HCT116 (cell line): Measurements from ENCODE around the gene CFAP53. TPM values are rescaled to one million over a fixed set of nuclear protein-coding genes. Genes with fewer than 3 reads are reported as not detected.

Experiments
- ATAC-seq: fragments of 200-7000 bp; cut with Tn5 transposase; 2 replicates; pipeline ENCODE4 v1.9.1; 2020; ENCODE audit warnings: mild to moderate bottlenecking, moderate library complexity
- BruUV-seq: library from RNA; stranded (reverse); fragments of 400-500 nt; replicated peaks from 2 replicates; lab custom pipeline; 2021; lab: Mats Ljungman, UMichigan
- CTCF ChIA-PET: fragments of 300-600 bp; sonication (Branson Sonifier 250); formaldehyde crosslinking; loops from one replicate; lab custom pipeline; 2021; ENCODE audit warnings: antibody characterized with exemption; lab: Charles Lee
- POLR2A ChIA-PET: fragments of 300-600, 350-600 bp; sonication (Branson Sonifier 250); formaldehyde crosslinking; loops from one replicate; lab custom pipeline; 2021; ENCODE audit warnings: antibody characterized with exemption; lab: Charles Lee
- RAD21 ChIA-PET, 2 experiments: fragments of 300-600 bp; sonication (Branson Sonifier 250); formaldehyde crosslinking; loops; one replicate each; lab custom pipeline; 2023; ENCODE audit warnings: low total read pairs in 2 of 2; ENCODE audit not compliant: uncharacterized antibody in 2 of 2, unreplicated experiment in 2 of 2, low non-redundant PET in 1 of 2; lab: Charles Lee
- DNase-seq: peaks from one replicate; pipeline ENCODE4 v3.0.0-alpha.2; 2010; ENCODE audit warnings: low read depth, low spot score
- H2AFZ ChIP-seq: fragments of 200-600 bp; shearing (Covaris generic), sonication (generic); 2 replicates; pipeline ENCODE4 v1.6.1; 2017; ENCODE audit warnings: low read depth, mixed run types, mixed read lengths, antibody characterized with exemption, low read length; ENCODE audit not compliant: poor library complexity, severe bottlenecking
- H3K27ac ChIP-seq: 2 replicates; pipeline ENCODE4 v1.5.1; 2012; ENCODE audit warnings: low read depth, low read length
- H3K27me3 ChIP-seq: fragments of 200-600 bp; sonication (generic); 2 replicates; pipeline ENCODE4 v1.6.1; 2016; ENCODE audit warnings: mixed run types, low read length, mixed read lengths; ENCODE audit not compliant: insufficient read depth
- H3K36me3 ChIP-seq, 2 experiments: fragments of 200-500 bp in 1 of 2; fragments of 200-600 bp in 1 of 2; sonication (Bioruptor generic) in 1 of 2; sonication (generic) in 1 of 2; 2 replicates each; pipeline versions ENCODE4 v1.5.1 to v1.6.1; 2014 to 2016; ENCODE audit warnings: low read length in 2 of 2, inconsistent platforms in 1 of 2, mixed read lengths in 1 of 2, mixed run types in 1 of 2; ENCODE audit not compliant: insufficient read depth in 2 of 2, control insufficient read depth in 1 of 2
- H3K4me1 ChIP-seq, 2 experiments: fragments of 200-600 bp in 1 of 2; sonication (generic) in 1 of 2; 2 replicates each; pipeline versions ENCODE4 v1.5.1 to v1.6.1; 2012 to 2017; ENCODE audit warnings: low read length in 2 of 2, inconsistent platforms in 1 of 2, mild to moderate bottlenecking in 1 of 2, mixed read lengths in 1 of 2, mixed run types in 1 of 2, moderate library complexity in 1 of 2; ENCODE audit not compliant: insufficient read depth in 2 of 2, control insufficient read depth in 1 of 2
- H3K4me2 ChIP-seq: fragments of 200-600 bp; sonication (generic); 2 replicates; pipeline ENCODE4 v1.6.1; 2017; ENCODE audit warnings: mixed run types, low read length, mixed read lengths
- H3K4me3 ChIP-seq, 2 experiments: fragments of 200-600 bp in 1 of 2; sonication (generic) in 1 of 2; replicated peaks in 1 of 2; 2 replicates each; pipeline ENCODE4 v1.5.1; 2011 to 2016; ENCODE audit warnings: low read length in 2 of 2, control low read depth in 1 of 2, low read depth in 1 of 2, mild to moderate bottlenecking in 1 of 2, mixed read lengths in 1 of 2, mixed run types in 1 of 2
- H3K79me2 ChIP-seq: fragments of 200-600 bp; sonication (generic); 2 replicates; pipeline ENCODE4 v1.6.1; 2017; ENCODE audit warnings: mild to moderate bottlenecking, mixed run types, low read length, moderate library complexity, mixed read lengths; ENCODE audit not compliant: insufficient read depth
- H3K9ac ChIP-seq: fragments of 200-600 bp; sonication (generic); 2 replicates; pipeline ENCODE4 v1.6.1; 2016; ENCODE audit warnings: low read length, mixed read lengths
- H3K9me2 ChIP-seq: fragments of 200-600 bp; sonication (generic), shearing (Covaris generic); 2 replicates; pipeline ENCODE4 v1.6.1; 2017; ENCODE audit warnings: mixed run types, mild to moderate bottlenecking, moderate library complexity; ENCODE audit not compliant: insufficient read depth
- H3K9me3 ChIP-seq, 2 experiments: fragments of 200-500 bp in 1 of 2; fragments of 200-600 bp in 1 of 2; sonication (Bioruptor generic) in 1 of 2; sonication (generic) in 1 of 2; 2 replicates each; pipeline ENCODE4 v1.6.1; 2014 to 2017; ENCODE audit warnings: low read length in 2 of 2, mixed read lengths in 2 of 2, inconsistent platforms in 1 of 2, low read depth in 1 of 2, mild to moderate bottlenecking in 1 of 2, mixed run types in 1 of 2, moderate library complexity in 1 of 2; ENCODE audit not compliant: control insufficient read depth in 1 of 2, insufficient read depth in 1 of 2
- H4K20me1 ChIP-seq: fragments of 200-600 bp; sonication (generic), shearing (Covaris generic); 2 replicates; pipeline ENCODE4 v1.6.1; 2017; ENCODE audit warnings: mixed run types, mild to moderate bottlenecking, moderate library complexity; ENCODE audit not compliant: insufficient read depth
- ATF3 ChIP-seq: IDR thresholded peaks from 2 replicates; pipeline ENCODE4 v1.6.1; 2012
- CEBPB ChIP-seq: IDR thresholded peaks from 2 replicates; pipeline ENCODE4 v1.6.1; 2012; ENCODE audit warnings: low read depth
- CTCF ChIP-seq, 3 experiments: fragments of 200-600 bp in 1 of 3; sonication (generic) in 1 of 3; IDR thresholded peaks in 2 of 3; conservative IDR thresholded peaks in 1 of 3; 2 replicates each; pipeline ENCODE4 v1.5.1; 2012 to 2017; ENCODE audit warnings: low read depth in 2 of 3, low read length in 2 of 3, antibody characterized with exemption in 1 of 3, borderline replicate concordance in 1 of 3, control low read depth in 1 of 3, mild to moderate bottlenecking in 1 of 3, mixed read lengths in 1 of 3, mixed run types in 1 of 3, moderate library complexity in 1 of 3; ENCODE audit not compliant: insufficient read depth in 1 of 3
- EGR1 ChIP-seq: IDR thresholded peaks from 2 replicates; pipeline ENCODE4 v1.6.1; 2012; ENCODE audit warnings: low read depth
- EZH2 ChIP-seq: fragments of 200-600 bp; sonication (generic); IDR thresholded peaks from 2 replicates; pipeline ENCODE4 v1.6.1; 2017; ENCODE audit warnings: antibody characterized with exemption, mixed run types
- EZH2phosphoT487 ChIP-seq: fragments of 200-600 bp; IDR thresholded peaks from 2 replicates; pipeline ENCODE4 v1.6.1; 2018; ENCODE audit warnings: antibody characterized with exemption, borderline replicate concordance
- FOSL1 ChIP-seq: IDR thresholded peaks from 2 replicates; pipeline ENCODE4 v1.6.1; 2012; ENCODE audit warnings: low read depth
- JUND ChIP-seq: IDR thresholded peaks from 2 replicates; pipeline ENCODE4 v1.6.1; 2012
- POLR2A ChIP-seq: IDR thresholded peaks from 2 replicates; pipeline ENCODE4 v1.7.0; 2011; ENCODE audit warnings: borderline replicate concordance; ENCODE audit not compliant: insufficient read depth, insufficient read length; ENCODE audit errors: extremely low read depth
- RAD21 ChIP-seq: IDR thresholded peaks from 2 replicates; pipeline ENCODE4 v1.6.1; 2012; ENCODE audit warnings: low read depth, mild to moderate bottlenecking
- REST ChIP-seq: IDR thresholded peaks from 2 replicates; pipeline ENCODE4 v1.6.1; 2012; ENCODE audit warnings: low read depth
- SIN3A ChIP-seq: IDR thresholded peaks from 2 replicates; pipeline ENCODE4 v1.6.1; 2012; ENCODE audit warnings: low read depth
- SP1 ChIP-seq: IDR thresholded peaks from 2 replicates; pipeline ENCODE4 v1.6.1; 2012; ENCODE audit warnings: low read depth
- SRF ChIP-seq: IDR thresholded peaks from 2 replicates; pipeline ENCODE4 v1.6.1; 2012; ENCODE audit warnings: low read depth
- TCF7L2 ChIP-seq: IDR thresholded peaks from 2 replicates; pipeline ENCODE4 v1.7.0; 2011; ENCODE audit warnings: borderline replicate concordance, inconsistent platforms; ENCODE audit not compliant: insufficient read depth, insufficient read length; ENCODE audit errors: extremely low read depth
- ZBTB33 ChIP-seq: IDR thresholded peaks from 2 replicates; pipeline ENCODE4 v1.6.1; 2011; ENCODE audit warnings: mild to moderate bottlenecking, low read length, moderate library complexity; ENCODE audit not compliant: insufficient replicate concordance; ENCODE audit errors: extremely low read depth
- ZFX ChIP-seq: fragments of 450-650 bp; IDR thresholded peaks from 2 replicates; pipeline ENCODE4 v1.6.1; 2017
- ZNF274 ChIP-seq: fragments of 200-500 bp; sonication (Bioruptor generic); IDR thresholded peaks from 2 replicates; pipeline ENCODE4 v1.6.1; 2014; ENCODE audit warnings: mild to moderate bottlenecking, low read depth, low read length, inconsistent platforms
- intact Hi-C: fragments of 100-400 bp; cut with micrococcal nuclease; formaldehyde crosslinking; loops from 2 replicates; pipeline ENCODE4 v1.10.0; 2022
- total RNA-seq: library from RNA; stranded (reverse); gene quantifications from one replicate; pipeline ENCODE4 v1.2.1, GENCODE V29; 2021; ENCODE audit not compliant: unreplicated experiment

CFAP53 gene
- total RNA-seq, 1 experiment from 2014 or later, result 1.1 TPM

GRCh38 chr18:50203801-50204604 lies 62.3 kb downstream of the CFAP53 start:
- TF ChIP-seq EZH2phosphoT487 (no peak), ZFX (no peak), CEBPB (no peak), SRF (no peak), JUND (no peak), CTCF (IDR thresholded peaks at IDR 0.05 in 2 of 3, conservative IDR thresholded peaks at IDR 0.05 in 1 of 3; ENCODE audit: borderline replicate concordance in 1 of 3, insufficient read depth in 1 of 3, low read depth in 2 of 3, low read length in 2 of 3) (peak; percentile 61 to 84 (median 74)), EZH2 (no peak), TCF7L2 (peak; percentile 70), ZNF274 (no peak), REST (no peak), EGR1 (no peak), ATF3 (no peak), POLR2A (no peak), RAD21 (peak; percentile 88), SIN3A (no peak), SP1 (no peak), FOSL1 (no peak), ZBTB33 (no peak)
- Histone ChIP-seq H3K9me3 (no peaks in the 10 kb centered on the region), H2AFZ (peak overlapping the region; percentile 82), H3K4me1 (peaks cover 0 to 14% of the 10 kb centered on the region in 2 experiments; a peak in 1 of 4 replicates), H3K4me2 (peak overlapping the region; percentile 68), H3K36me3 (no peaks in the 10 kb centered on the region), H3K27me3 (no peaks in the 10 kb centered on the region), H3K9ac (no peak overlapping the region), H3K27ac (no peak overlapping the region), H3K79me2 (no peaks in the 10 kb centered on the region), H3K4me3 (peak overlapping the region; percentile 28 to 43), H3K9me2 (no peaks in the 10 kb centered on the region), H4K20me1 (no peaks in the 10 kb centered on the region)
- no TSS peak for BruUV-seq
- CTCF ChIA-PET, result interaction anchor here (0.6 to 3.0 kb wide), 32 partner anchors 9 to 739 kb away, joined by 3 to 55 read pairs (median 4); partner anchors contain the start of genes MBD1 and MYO5B
- RAD21 ChIA-PET, result interaction anchor here (0.7 to 1.4 kb wide), 6 partner anchors 123 to 194 kb away, joined by 3 to 7 read pairs (median 3); no protein-coding TSS in a partner anchor
- DNase-seq (peak; percentile 49), ATAC-seq (peak; percentile 95)
- POLR2A ChIA-PET, result interaction anchor here (1.0 kb wide), 1 partner anchor 717 kb away, joined by 7 read pairs; the partner anchor contains the start of gene C18orf32
- intact Hi-C loops, result loop anchor here (1.0 to 10.0 kb wide), 5 partner anchors 92 to 1529 kb away; no protein-coding TSS in a partner anchor
